GM08714 (cell line): ENCODE results near the gene BORCS8.
A peak's percentile ranks its signal among the peaks of the same experiment; 100 is the strongest.
"Not testable (repeated sequence)": the region's sequence is repeated elsewhere in the genome, so short reads cannot be mapped to it uniquely, and the experiment has no call there.

Experiments
- H3K4me3 ChIP-seq: fragments of 200-500 bp; sonication (Bioruptor generic); 2 replicates; pipeline ENCODE4 v1.5.1; 2014; ENCODE audit warnings: mild to moderate bottlenecking, low read length, inconsistent platforms
- ZNF274 ChIP-seq: IDR thresholded peaks from 2 replicates; pipeline ENCODE4 v1.6.1; 2012; ENCODE audit warnings: mild to moderate bottlenecking, low read depth, low read length

Gene BORCS8

GRCh38 chr19:19145281-19145680 is 46.7 kb downstream of the BORCS8 start:
- no peak for TF ChIP-seq ZNF274
- H3K4me3 ChIP-seq, result no peak overlapping the region

GRCh38 chr19:19142347-19142746 is 49.6 kb downstream of the BORCS8 start:
- no peak for TF ChIP-seq ZNF274
- H3K4me3 ChIP-seq, result no peak overlapping the region

GRCh38 chr19:19140476-19140875 is 51.5 kb downstream of the BORCS8 start:
- no peak overlapping the region for H3K4me3 ChIP-seq
- TF ChIP-seq ZNF274, result no peak

GRCh38 chr19:19139876-19140229 is 52.1 kb downstream of the BORCS8 start:
- no peak overlapping the region for H3K4me3 ChIP-seq
- no peak for TF ChIP-seq ZNF274

GRCh38 chr19:19138109-19138981 is 53.6 kb downstream of the BORCS8 start, which contains the start of gene TMEM161A:
Gene TMEM161A (minus strand): TSS chr19:19138478. CDS start chr19:19138428, 50 bp downstream.
- no peak for TF ChIP-seq ZNF274
- peak within 1 kb of the TSS; percentile 74 for H3K4me3 ChIP-seq

- peak overlapping the region; percentile 74 for H3K4me3 ChIP-seq
- no peak for TF ChIP-seq ZNF274
Observed at GRCh38 chr19:19137556-19138108, 54.3 kb downstream of the BORCS8 start.

- not testable (repeated sequence) for H3K4me3 ChIP-seq
Observed at GRCh38 chr19:19135713-19136112, 56.2 kb downstream of the BORCS8 start.

GRCh38 chr19:19134687-19135158 is 57.2 kb downstream of the BORCS8 start:
- no peak for TF ChIP-seq ZNF274
- H3K4me3 ChIP-seq, result no peak overlapping the region

GRCh38 chr19:19133985-19134384 is 58.0 kb downstream of the BORCS8 start:
- TF ChIP-seq ZNF274, result no peak
- H3K4me3 ChIP-seq, result no peak overlapping the region

- H3K4me3 ChIP-seq, result no peak overlapping the region
- TF ChIP-seq ZNF274, result no peak
Observed at GRCh38 chr19:19132912-19133311, 59.0 kb downstream of the BORCS8 start.

- TF ChIP-seq ZNF274, result no peak
- no peak overlapping the region for H3K4me3 ChIP-seq
Observed at GRCh38 chr19:19131989-19132388, 60.0 kb downstream of the BORCS8 start.
